GM19395 (cell line): ENCODE results near the gene CHURC1.

Source experiments
- ATAC-seq: cut with Tn5 transposase; IDR thresholded peaks from one replicate; pipeline ENCODE4 v1.9.1; 2021; ENCODE audit warnings: mild to moderate bottlenecking, moderate library complexity; ENCODE audit not compliant: unreplicated experiment

CHURC1 gene

DNA sequence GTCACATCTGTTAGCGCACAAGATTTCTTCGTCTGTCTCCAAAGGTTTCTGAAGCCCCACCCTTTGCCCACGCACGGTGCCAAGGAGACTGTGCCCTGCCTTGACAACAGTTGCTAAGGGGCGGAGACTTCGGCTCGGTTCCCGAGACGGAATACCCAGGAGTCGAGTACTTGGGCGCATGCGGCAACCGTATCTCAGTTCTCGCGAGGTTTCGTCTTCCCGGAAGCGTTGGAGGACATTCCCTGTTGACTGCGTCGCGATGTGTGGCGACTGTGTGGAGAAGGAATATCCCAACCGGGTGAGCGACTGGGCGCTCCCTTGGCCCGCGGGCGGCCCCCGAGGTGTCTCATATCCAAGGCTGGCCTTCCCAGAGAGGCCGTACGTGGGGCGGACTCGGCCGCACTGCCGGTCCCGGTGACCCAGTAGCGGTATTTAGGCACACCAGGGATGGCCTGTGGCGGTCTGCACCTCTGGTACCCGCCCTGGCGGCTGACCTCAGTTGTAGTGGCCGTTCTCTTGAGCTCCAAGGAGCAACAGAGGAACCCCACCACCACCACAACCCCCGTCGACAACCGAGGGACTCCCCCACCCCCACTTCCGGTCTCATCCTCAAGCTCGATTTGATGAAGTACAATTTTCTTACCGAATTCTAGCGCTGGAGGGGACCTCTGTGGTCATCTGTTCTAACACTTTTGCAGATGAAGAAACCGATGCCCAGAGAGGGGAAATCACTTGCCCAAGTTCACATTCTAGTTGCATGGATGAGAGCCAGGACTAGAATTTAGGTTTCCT lies at the start of gene CHURC1:
CHURC1 (plus strand) TSS at position 219 of the 792 bp plus-strand sequence; CDS start at position 260, 41 bp downstream.
- ATAC-seq = peak; percentile 98

DNA sequence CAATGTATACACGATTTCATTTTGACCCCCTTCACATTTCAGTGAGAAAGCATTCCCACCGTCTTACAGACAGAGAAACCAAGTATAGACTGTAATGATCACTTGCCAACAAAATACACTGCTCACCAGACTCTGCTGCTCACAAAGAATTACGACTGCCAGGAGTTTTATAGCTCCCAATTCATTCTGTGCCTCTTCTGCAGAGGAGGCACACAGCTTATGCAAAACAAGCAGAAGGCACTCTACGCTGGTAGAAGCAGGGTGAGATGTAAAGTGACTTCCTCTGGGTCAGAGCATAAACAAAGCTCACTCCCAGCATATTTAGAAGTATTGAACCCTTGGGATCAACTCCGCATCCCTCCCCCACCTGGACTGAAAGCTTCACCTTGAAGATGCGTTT lies 49.1 kb upstream of the CHURC1 start:
- no peak for ATAC-seq

DNA sequence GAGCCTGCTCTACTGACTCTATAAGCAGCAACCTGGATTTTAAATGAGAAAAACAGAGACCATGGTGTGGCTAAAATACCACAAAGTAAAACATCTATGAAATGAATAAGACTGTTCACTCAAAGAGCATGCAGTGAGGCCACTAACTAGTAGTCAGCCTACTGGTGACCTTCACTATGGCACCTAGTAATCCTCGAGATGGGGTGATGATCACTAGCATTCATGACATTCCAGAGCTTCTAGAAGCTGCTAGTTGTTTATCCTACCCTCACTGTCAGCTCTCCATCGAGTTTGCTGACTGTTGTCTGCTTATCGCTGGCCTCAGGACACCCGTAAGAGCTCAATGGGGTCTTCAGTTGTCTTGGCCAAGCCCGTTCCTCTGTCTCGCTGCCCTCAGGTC lies 48.3 kb upstream of the CHURC1 start:
- no peak for ATAC-seq

DNA sequence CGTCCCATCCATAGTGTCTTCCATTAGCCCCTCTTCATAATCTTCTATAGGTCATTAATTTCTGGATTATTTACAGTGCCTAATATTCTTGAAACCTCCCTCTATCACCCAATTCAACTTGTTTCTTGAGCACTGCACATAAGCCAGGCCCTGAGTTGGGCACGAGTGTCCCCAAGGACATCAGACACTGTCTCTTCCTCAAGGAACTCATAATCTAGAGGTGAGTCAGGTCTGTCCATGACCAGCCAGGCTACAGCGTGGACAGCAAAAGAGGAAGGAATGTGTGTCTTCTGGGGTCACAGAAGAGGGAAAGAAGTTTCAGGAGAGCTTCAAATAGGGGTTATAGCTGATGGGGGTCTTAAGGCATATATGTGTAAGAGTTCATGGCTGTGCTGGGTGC lies 47.1 kb upstream of the CHURC1 start:
- ATAC-seq = no peak

DNA sequence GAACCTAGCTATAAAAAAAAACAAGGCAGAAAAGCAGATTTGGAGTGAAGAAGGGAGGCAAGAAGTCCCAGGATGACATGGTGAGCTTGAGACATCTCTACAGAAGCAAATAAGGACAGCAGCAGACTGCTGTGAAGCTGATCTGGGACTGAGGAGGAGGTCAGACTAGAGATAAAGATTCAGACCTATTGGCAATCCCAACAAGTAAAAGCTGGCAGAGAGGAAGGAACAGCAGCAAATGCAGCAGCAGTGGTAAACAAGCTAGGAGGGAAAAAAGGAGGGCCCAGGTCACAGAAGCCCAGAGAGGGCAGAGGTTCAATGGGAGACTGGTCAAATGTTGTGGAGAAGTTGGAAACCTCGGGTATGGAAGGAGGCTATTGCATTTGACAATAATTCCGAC lies 45.9 kb upstream of the CHURC1 start:
- ATAC-seq = no peak

DNA sequence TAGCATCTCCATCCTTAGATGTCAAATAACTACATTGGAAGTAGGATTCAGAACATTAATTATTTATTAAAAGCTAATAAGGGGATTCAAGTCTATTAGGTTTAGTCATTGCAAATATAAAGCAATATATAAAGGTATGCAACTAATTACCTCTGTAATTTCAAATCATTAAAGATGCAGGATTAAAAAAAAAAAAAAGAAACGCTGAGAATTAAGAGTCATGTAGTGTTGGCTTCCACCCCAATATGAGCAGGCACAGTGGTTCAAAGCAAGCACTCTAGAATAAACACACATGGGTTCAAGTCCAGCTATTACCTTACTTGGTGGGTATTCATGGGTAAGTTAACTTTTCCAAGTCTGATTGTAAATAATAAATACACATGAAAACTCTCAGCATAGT lies 45.4 kb upstream of the CHURC1 start:
- ATAC-seq = no peak

DNA sequence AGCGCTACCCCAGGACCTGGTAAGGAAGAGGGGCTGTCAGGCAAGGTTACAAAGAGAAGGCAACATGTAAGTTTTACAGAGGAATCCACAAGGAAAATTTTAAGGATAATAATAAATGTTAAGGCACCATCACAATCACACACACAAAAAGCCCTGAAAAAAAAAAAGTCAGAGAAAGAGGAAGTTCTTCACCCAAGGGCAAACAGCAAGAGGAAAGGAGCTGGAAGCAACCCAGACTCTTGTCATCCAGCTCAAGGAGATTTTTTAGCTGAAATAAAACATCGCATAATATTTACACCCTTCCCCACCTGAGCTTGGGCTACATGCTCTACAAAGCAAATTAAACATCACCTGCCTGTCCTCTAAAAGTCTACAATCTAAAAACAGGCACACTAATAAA lies 44.1 kb upstream of the CHURC1 start:
- ATAC-seq = no peak

DNA sequence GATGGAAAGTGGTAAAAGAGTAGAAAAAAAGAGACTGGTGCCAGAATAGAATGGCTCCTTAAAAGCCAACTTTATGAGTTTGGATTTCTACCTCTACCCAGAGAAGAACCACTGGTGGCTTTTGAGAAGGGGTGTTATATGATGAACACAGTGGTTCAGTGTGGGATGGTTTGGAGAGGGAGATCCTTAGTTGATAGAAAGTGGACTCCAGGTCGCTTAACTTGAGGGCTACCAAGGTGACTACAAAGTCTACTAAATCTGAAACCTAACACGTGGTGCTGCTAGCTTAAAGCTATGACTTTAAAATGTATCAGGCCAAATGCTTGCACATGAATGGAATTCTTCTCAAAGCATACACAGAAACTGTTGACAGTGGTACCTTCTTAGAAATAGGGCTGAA lies 42.9 kb upstream of the CHURC1 start:
- ATAC-seq = no peak

DNA sequence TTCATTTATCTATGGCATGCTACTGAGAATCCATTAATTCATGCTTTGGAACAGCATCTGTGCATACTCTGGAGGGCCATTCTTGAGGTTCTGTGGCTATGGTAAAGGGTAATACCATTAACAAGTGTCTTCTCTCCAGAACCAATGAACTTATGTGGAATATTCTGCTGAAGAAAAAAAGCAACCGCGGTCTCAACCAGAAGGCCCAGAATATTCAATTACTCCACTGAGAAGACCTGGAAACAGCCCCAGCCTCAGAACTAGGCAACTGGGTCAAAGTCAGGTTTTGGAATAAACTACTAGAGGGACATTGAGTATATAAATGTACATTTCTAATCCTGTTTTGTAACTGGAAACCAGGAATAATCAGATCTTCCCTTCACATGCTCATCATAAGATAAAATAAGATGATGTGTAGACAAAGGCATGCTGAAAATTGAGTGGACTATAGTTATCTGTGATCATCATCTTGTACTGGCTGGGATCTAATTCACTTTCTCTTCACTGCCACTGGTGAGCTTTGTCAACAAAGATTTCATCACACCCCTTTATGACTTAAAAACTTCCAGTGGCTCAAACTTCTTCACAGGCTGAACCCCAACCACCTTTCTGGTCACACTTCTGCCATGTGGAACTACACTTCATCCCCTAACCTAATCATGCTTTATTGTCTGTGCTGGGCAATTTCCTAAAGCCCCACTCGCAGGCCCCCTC lies 40.6 kb upstream of the CHURC1 start:
- ATAC-seq = no peak

DNA sequence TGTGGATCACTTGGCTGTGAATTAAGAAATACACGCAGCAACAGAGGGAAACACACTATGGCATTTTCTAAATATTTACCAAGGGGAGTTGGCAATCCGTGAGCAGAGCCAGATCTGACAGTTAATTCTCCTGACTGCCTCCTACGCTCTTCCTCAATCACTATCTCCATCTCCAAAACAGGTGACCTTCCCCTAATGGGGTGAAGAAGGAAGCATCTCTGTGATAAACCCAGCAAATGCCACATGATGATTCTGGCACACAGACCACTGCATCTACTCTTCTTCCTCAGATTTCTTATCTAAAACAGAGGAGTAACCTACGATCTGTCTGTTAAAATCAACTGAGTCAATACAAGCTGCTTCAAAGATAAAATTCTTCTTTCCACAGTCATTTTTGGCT lies 38.9 kb upstream of the CHURC1 start:
- ATAC-seq = no peak

DNA sequence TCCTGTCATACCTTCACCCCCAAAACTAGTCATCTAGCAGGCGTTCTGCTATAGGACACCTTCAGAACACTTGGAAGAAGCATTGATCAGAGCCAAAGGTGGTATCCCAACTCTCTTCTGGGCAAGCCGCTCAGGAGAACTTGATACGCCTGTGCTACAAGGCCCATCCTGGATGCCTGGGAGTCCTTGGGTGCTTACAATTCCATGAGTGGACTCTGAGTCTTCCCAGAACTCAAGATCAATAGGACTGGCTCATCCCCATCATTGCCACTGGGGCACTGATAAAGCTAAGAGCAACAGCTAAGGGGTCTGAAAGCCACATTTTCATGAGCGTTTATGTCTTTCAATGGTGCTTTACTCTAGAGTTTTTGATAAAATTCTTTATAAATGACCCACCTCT lies 36.4 kb upstream of the CHURC1 start:
- ATAC-seq = no peak

DNA sequence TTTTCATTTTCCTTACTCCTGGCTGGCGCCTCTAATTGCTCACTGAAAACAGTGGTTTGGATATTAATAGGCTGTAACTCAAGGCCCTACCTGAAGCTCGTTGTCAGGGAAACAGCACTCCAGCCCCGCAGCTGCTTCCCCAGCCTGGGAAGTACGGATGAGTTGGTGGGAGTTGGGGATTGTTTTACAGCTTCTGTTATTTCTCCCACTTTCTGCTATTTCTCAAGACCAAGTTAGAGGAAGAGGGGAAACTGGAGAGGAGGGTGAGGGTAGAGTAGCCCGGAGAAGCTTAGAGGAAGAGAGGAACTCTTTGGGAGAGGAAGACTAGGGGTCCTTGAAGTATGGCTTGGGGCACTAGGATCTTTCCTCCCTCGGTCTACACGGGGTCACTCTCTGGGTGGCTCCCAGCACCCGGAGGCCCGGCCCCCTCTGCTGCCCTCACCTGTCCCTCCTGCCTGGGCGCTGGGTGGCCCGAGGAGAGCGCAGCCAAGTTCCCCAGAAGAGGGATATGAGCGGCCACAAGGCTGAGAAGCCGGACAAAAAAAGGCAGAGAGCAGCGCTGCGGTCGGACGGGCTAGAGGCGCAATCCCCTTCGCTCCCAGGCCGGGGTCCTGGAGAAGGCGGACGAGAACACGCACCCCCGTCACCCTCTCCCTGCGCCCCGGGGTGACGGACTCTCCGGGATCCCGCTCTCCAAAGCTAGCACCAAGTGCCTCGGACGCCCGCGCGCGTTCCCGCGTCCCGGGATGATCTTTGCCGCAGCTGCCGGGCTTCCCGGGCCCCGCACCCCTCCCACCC lies 35.2 kb upstream of the CHURC1 start:
- no peak for ATAC-seq

DNA sequence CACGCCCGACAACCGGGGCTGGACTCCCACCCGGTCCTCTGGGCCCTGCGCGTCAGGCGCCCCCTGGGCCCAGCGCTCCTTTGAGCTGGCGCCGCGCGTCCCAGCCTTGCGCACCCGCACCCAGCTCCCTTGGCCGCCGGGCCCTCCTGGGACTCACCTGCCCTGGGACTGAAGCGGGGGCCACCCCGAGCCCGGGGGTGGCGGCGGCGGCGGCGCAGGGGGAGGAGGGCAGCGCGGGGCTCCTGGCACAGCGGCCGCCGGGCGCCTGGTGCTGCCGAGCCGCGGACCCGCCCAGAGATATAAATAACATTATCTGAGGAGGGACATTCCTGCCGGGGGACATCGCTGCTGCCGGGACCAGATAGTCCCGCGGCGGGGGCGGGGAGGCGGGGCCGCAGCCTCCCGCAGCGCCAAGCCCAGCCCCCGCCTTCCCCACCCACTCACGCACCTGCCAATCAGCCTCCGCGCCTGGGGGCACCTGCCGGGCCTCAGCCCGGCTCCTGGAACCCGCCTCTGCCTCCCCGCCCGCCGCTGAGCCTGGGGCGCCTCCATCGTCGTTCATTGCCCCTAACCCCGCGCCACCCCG lies 34.5 kb upstream of the CHURC1 start, which contains the start of gene SPTB:
SPTB (minus strand) TSS at position 273 of the 586 bp plus-strand sequence. CDS start 56,813 bp downstream, outside the sequence.
- no peak for ATAC-seq

DNA sequence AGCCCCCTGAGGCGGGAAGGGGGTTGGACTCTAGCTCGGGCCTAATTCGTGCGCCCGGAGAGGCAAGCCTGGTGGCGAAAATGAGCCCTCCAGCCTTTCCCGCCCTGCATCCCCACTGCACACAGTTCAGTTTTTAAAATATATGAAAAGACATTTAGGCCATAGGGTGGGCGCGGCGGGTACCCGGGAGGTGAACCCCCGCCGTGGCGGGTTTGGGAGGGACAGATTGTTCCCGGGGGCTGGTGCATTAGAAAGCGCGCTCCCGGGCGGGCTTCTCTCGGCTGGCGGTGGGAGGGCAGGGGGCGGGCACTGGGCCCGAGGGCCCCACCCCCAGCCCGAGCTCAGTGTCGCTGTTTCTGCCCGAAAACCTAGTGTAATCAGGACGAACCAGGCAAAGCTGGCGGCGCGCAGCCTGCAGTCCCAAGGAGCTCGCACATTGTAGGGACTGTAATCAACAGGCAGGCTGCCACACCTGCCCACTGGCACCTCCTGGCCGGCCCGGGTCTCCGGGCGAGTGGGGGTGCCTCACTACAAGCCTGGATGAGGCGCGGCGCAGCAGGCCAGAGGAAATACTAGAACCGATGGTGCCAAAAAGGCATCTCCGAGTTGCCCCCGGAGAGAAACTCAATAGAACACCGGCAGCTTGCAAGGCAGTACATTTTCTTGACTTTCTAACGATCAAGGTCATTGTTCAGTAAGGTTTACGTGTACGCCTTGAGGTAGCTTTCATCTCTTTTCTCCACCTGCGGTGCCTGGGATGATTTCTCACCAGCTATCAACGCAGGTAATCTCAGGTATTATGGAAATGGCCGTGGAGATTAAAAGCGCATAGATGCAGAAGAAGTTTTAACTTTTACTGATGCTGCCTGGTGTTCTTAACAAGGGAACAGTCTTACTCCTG lies 33.8 kb upstream of the CHURC1 start:
- ATAC-seq = no peak

DNA sequence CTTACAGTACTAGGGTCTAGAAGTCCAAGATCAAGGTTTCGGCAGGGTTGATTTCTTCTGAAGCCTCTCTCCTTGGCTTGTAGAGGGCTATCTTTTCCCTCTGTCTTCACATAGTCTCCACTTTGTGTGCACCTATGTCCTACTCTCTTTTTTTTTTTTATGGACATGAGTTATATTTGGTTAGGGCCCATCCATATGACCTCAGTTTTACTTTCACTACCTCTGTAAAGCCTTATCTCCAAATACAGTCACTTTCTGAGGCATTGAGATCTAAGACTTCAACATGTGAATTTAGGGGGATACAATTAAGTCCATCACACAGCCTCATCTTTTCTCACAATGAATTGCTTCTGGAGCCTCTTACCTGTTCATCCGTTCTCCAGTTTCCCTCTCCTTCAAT lies 28.7 kb upstream of the CHURC1 start:
- no peak for ATAC-seq

DNA sequence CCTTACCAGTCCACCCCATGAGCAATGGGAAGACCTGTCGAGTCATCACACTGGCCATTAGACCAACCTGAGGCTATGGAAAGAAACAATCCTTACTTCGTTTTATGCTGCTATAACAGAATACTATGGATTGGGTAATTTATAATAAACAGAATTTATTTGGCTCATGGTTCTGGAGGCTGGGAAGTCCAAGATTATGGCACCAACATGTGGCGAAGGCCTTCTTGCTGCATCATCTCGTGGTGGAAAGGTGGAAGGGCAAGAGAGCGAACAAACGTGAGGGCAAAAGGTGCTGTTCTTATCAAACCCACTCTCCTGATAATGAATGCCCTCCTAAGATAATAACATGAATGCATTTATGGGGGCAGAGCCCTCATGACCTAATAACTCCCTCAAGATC lies 24.9 kb upstream of the CHURC1 start:
- no peak for ATAC-seq

DNA sequence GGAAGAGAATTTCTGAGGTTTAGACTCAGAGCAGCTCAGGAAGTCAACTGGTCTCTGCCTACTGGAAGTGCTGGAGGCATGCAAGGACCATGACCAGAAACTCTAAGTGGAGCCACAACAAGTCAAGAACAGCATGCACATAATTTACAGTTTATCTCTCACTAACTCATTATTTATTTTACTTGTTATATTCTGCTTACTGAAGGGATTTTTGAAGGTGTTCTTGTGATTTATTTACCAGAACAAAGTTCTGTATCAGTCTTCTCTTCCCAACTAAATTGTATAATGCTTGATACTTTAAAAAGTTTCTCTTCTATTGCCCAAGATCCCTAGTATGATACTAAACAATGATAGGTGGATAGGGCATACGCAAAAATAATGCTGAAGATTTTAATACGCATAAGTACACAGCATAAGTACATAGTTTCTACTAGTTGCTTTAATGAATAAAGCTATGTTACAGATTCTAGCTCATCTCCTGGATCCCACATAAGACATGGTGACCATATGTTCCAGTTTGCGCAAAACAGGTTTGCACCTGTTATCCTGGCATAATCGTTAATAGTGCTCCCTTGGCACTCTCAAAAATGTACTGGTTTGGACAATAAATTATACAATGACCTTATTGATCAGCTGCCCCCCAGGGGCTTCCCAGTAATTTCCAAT lies 22.9 kb upstream of the CHURC1 start:
- ATAC-seq = no peak

DNA sequence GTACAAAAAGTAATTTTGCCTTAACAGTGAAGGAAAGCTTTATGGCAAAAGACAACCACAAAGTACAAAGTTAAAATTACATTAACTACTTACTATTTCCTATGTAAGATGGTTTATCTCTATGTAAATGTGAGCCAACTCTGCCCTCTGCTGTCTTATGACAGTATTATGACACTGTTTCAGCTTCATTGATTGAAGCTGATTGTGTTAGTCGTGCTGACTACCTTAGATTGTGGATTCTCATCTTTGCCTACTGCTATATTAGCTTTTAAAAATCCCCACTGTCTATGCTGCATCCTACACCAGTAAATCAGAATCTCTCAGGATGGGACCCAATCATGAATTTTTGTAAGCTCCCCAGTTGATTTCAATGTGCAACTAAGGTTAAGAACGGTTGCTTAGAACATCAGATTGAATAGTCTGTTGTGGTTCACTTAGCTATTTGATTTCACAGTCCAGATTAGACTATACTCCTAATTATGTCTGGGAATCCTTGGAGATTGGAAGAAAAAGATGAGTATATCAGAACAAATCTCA lies 22.3 kb upstream of the CHURC1 start:
- ATAC-seq = no peak

DNA sequence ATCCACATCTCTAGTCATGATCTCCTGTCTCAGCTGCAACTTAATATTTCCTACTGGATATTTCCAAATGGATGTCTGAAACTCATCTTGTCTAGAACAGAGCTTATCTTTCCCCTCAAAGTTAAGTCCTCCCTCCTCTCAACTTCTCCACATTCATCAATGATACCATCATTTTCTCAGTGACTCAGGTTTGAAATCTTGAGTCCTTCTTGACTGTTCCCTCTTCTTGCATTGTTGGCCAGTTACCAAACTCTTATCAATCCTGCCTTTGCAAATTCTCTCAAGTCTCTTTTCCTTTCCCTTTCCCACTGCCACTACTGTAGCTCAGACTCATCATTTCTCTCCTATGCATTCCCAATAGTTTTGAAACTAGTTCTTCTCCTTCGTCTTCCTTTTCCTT lies 14.3 kb upstream of the CHURC1 start:
- ATAC-seq = no peak
